NB4 (cell line): Measurements from ENCODE around the gene PDE9A.

Source experiments
- CTCF ChIP-seq: IDR thresholded peaks from one replicate; pipeline ENCODE4 v1.5.1; 2012; ENCODE audit warnings: low read depth, low read length
- MAX ChIP-seq: IDR thresholded peaks from 2 replicates; pipeline ENCODE4 v1.6.1; 2011; ENCODE audit warnings: low read depth, low read length
- MYC ChIP-seq: IDR thresholded peaks from 2 replicates; pipeline ENCODE4 v1.6.1; 2011; ENCODE audit warnings: low read depth, low read length
- POLR2A ChIP-seq: IDR thresholded peaks from 2 replicates; pipeline ENCODE4 v1.6.1; 2011; ENCODE audit warnings: mild to moderate bottlenecking; ENCODE audit not compliant: insufficient read length; ENCODE audit errors: extremely low read depth

GRCh38 chr21:42755766-42756579, 102.6 kb downstream of the PDE9A start:
- TF ChIP-seq CTCF, result no peak
- no peak for TF ChIP-seq MYC
- no peak for TF ChIP-seq POLR2A
- no peak for TF ChIP-seq MAX
